Suprapubic skin (tissue), 4 donors: ENCODE measurements around the gene ADAR.

ENCODE experiments used
- POLR2A ChIP-seq, 2 donors: fragments of 450-650 bp; IDR thresholded peaks; one replicate each; pipeline ENCODE4 v1.6.1; 2017; ENCODE audit warnings: antibody characterized with exemption in 2 of 2, mild to moderate bottlenecking in 2 of 2, moderate library complexity in 2 of 2
- POLR2AphosphoS5 ChIP-seq, 3 donors: sonication (generic); formaldehyde crosslinking; IDR thresholded peaks; one replicate each; pipeline ENCODE4 v1.6.1; 2017; ENCODE audit warnings: antibody characterized with exemption in 3 of 3
- TF ChIP-seq, protein P1 (sequence below), 2 donors: fragments of 200-600 bp in 1 of 2; fragments of 450-650 bp in 1 of 2; sonication (generic) in 1 of 2; IDR thresholded peaks; one replicate each; pipeline ENCODE4 v1.5.1; 2016 to 2019; ENCODE audit warnings: antibody characterized with exemption in 2 of 2, mild to moderate bottlenecking in 1 of 2, moderate library complexity in 1 of 2

DNA sequence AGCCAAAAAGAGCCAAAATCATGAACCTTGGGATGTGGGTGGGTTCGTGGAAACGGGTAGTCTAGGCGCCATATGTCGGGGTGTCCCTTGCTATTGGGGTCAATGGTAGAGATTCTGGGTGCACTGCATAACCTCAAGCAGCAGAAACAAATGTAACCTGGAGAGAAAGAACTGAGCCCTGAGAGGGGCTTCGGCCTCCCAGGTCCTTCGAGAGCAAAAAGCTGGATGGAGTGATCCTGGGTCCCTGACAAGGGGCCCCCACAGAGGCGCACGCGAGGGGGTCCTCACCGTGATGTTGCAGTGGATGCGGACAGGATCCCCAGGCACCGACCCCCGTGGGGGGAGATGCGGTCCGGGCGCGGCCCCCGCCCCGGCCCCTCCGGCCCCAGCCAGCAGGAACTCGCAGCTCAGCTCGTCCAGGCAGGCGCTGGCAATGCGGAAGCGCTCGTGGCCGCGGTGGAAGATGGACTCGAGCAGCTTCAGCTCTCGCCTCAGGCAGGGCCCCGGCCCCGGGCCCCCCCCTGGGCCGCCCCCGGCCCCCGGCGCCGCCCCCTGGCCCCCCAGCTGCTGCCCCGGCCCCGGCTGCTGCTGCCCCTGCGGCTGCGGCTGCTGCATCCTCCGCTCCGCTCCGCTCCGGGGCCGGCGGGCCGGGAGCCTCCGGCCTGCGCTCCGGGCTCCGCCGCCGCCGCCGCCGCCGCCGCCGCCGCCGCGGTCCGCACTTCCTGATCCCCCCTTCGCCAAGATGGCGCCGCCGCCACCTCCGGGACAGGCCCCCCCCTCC lies 49.9 kb downstream of the ADAR start, which contains the start of gene UBE2Q1:
- TF ChIP-seq, protein P1, sequence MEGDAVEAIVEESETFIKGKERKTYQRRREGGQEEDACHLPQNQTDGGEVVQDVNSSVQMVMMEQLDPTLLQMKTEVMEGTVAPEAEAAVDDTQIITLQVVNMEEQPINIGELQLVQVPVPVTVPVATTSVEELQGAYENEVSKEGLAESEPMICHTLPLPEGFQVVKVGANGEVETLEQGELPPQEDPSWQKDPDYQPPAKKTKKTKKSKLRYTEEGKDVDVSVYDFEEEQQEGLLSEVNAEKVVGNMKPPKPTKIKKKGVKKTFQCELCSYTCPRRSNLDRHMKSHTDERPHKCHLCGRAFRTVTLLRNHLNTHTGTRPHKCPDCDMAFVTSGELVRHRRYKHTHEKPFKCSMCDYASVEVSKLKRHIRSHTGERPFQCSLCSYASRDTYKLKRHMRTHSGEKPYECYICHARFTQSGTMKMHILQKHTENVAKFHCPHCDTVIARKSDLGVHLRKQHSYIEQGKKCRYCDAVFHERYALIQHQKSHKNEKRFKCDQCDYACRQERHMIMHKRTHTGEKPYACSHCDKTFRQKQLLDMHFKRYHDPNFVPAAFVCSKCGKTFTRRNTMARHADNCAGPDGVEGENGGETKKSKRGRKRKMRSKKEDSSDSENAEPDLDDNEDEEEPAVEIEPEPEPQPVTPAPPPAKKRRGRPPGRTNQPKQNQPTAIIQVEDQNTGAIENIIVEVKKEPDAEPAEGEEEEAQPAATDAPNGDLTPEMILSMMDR (IDR thresholded peaks at IDR 0.05) = no peak
- TF ChIP-seq POLR2A (IDR thresholded peaks at IDR 0.05) (no peak), POLR2AphosphoS5 (IDR thresholded peaks at IDR 0.05) (no peak)
